SK-N-SH (cell line): Measurements from ENCODE around the gene CD74. TPM values are rescaled to one million over a fixed set of nuclear protein-coding genes. Genes with fewer than 3 reads are reported as not detected.

Experiments used
- CTCF ChIA-PET: fragments of 300-600, 350-600 bp; formaldehyde crosslinking; extraction: SDS; loops from one replicate; lab custom pipeline; 2021; lab: Yijun Ruan, JAX
- POLR2A ChIA-PET: fragments of 350-600 bp; sonication (Branson Sonifier 250); formaldehyde crosslinking; extraction: SDS; loops from one replicate; lab custom pipeline; 2020; ENCODE audit warnings: antibody characterized with exemption, inconsistent platforms; lab: Yijun Ruan, JAX
- DNase-seq: peaks from one replicate; pipeline ENCODE4 v3.0.0; 2012
- H2AFZ ChIP-seq: fragments of 200-600 bp; sonication (generic); 2 replicates; pipeline ENCODE4 v1.8.1; 2016; ENCODE audit warnings: antibody characterized with exemption, mild to moderate bottlenecking, low read depth
- H3F3A ChIP-seq: fragments of 200-600 bp; sonication (generic); replicated peaks from 2 replicates; pipeline ENCODE3; 2016; ENCODE audit warnings: antibody characterized with exemption, mild to moderate bottlenecking; ENCODE audit not compliant: insufficient read depth
- H3K27ac ChIP-seq, 2 experiments: fragments of 200-500 bp in 1 of 2; fragments of 200-600 bp in 1 of 2; sonication (Bioruptor generic) in 1 of 2; sonication (generic), shearing (Covaris generic) in 1 of 2; 2 replicates each; pipeline versions ENCODE4 v1.5.1 to v1.6.1; 2014 to 2016; ENCODE audit warnings: low read depth in 2 of 2, inconsistent platforms in 1 of 2, low read length in 1 of 2, mild to moderate bottlenecking in 1 of 2, mixed read lengths in 1 of 2
- H3K27me3 ChIP-seq: fragments of 200-600 bp; sonication (generic), shearing (Covaris generic); 2 replicates; pipeline ENCODE4 v1.6.1; 2016; ENCODE audit warnings: mixed run types; ENCODE audit not compliant: insufficient read depth
- H3K36me3 ChIP-seq, 2 experiments: fragments of 200-500 bp in 1 of 2; fragments of 200-600 bp in 1 of 2; sonication (Bioruptor generic) in 1 of 2; sonication (generic) in 1 of 2; replicated peaks in 1 of 2; 2 replicates each; pipeline versions ENCODE3 to v1.5.1; 2014 to 2016; ENCODE audit warnings: low read length in 1 of 2, mild to moderate bottlenecking in 1 of 2; ENCODE audit not compliant: insufficient read depth in 2 of 2, control insufficient read depth in 1 of 2
- H3K4me1 ChIP-seq, 2 experiments: fragments of 200-500 bp in 1 of 2; fragments of 200-600 bp in 1 of 2; sonication (Bioruptor generic) in 1 of 2; sonication (generic), shearing (Covaris generic) in 1 of 2; 2 replicates each; pipeline versions ENCODE4 v1.5.1 to v1.6.1; 2014 to 2016; ENCODE audit warnings: low read depth in 1 of 2, low read length in 1 of 2, mixed run types in 1 of 2; ENCODE audit not compliant: insufficient read depth in 2 of 2, control insufficient read depth in 1 of 2
- H3K4me2 ChIP-seq: fragments of 200-600 bp; sonication (generic), shearing (Covaris generic); 2 replicates; pipeline ENCODE4 v1.6.1; 2017; ENCODE audit warnings: mixed run types
- H3K4me3 ChIP-seq, 2 experiments: fragments of 200-500 bp in 1 of 2; fragments of 200-600 bp in 1 of 2; sonication (Bioruptor generic) in 1 of 2; sonication (generic), shearing (Covaris generic) in 1 of 2; 2 replicates each; pipeline versions ENCODE4 v1.5.1 to v1.8.1; 2014 to 2016; ENCODE audit warnings: low read depth in 2 of 2, inconsistent platforms in 1 of 2, low read length in 1 of 2, mild to moderate bottlenecking in 1 of 2, mixed read lengths in 1 of 2, moderate library complexity in 1 of 2
- H3K79me2 ChIP-seq: fragments of 200-600 bp; sonication (generic); 2 replicates; pipeline ENCODE4 v1.8.1; 2017; ENCODE audit warnings: mild to moderate bottlenecking; ENCODE audit not compliant: insufficient read depth
- H3K9ac ChIP-seq: fragments of 200-600 bp; sonication (generic); 2 replicates; pipeline ENCODE4 v1.6.1; 2017; ENCODE audit warnings: mixed run types
- H3K9me2 ChIP-seq: fragments of 200-600 bp; sonication (generic); 2 replicates; pipeline ENCODE4 v1.6.1; 2017; ENCODE audit warnings: mixed run types
- H3K9me3 ChIP-seq: fragments of 200-600 bp; sonication (generic); 2 replicates; pipeline ENCODE4 v1.6.1; 2017; ENCODE audit warnings: mixed run types, mild to moderate bottlenecking, moderate library complexity
- H4K20me1 ChIP-seq: fragments of 200-600 bp; sonication (generic); 2 replicates; pipeline ENCODE4 v1.6.1; 2017; ENCODE audit warnings: mild to moderate bottlenecking, mixed run types; ENCODE audit not compliant: insufficient read depth
- ELF1 ChIP-seq: IDR thresholded peaks from 2 replicates; pipeline ENCODE4 v1.4.0; 2012
- EP300 ChIP-seq, 2 experiments: IDR thresholded peaks; 2 replicates each; pipeline versions ENCODE4 v1.4.0 to v1.6.1; 2012; ENCODE audit warnings: borderline replicate concordance in 1 of 2, low read depth in 1 of 2, low read length in 1 of 2
- EZH2phosphoT487 ChIP-seq: fragments of 200-600 bp; sonication (generic); IDR thresholded peaks from 2 replicates; pipeline ENCODE4 v1.6.1; 2017; ENCODE audit warnings: low read depth, mixed run types, mild to moderate bottlenecking, antibody characterized with exemption, moderate library complexity, borderline replicate concordance
- FOXJ3 ChIP-seq: sonication (generic); formaldehyde crosslinking; IDR thresholded peaks from 2 replicates; pipeline ENCODE4 v1.5.1; 2020; ENCODE audit warnings: mild to moderate bottlenecking, missing genetic modification reagents
- GATA2 ChIP-seq: sonication (generic); formaldehyde crosslinking; IDR thresholded peaks from 2 replicates; pipeline ENCODE4 v1.5.0; 2020; ENCODE audit warnings: mild to moderate bottlenecking, missing genetic modification reagents
- MEF2A ChIP-seq: IDR thresholded peaks from 2 replicates; pipeline ENCODE4 v1.4.0; 2012; ENCODE audit warnings: low read depth, borderline replicate concordance
- MXI1 ChIP-seq: IDR thresholded peaks from 2 replicates; pipeline ENCODE4 v1.6.1; 2012; ENCODE audit warnings: mild to moderate bottlenecking, low read depth, low read length, improper control_type of control experiment
- NFIC ChIP-seq: IDR thresholded peaks from 2 replicates; pipeline ENCODE4 v1.4.0; 2012; ENCODE audit warnings: borderline replicate concordance
- NRF1 ChIP-seq: IDR thresholded peaks from 2 replicates; pipeline ENCODE4 v1.6.1; 2012; ENCODE audit warnings: low read depth, mild to moderate bottlenecking, low read length
- PBX3 ChIP-seq: IDR thresholded peaks from 2 replicates; pipeline ENCODE4; 2012
- RCOR1 ChIP-seq: fragments of 150-350 bp; IDR thresholded peaks from 2 replicates; pipeline ENCODE4 v1.6.1; 2017; ENCODE audit warnings: antibody characterized with exemption, low read length
- REST ChIP-seq: IDR thresholded peaks from 2 replicates; pipeline ENCODE4 v1.6.1; 2012; ENCODE audit warnings: mild to moderate bottlenecking, low read depth, low read length, moderate library complexity
- RFX5 ChIP-seq: IDR thresholded peaks from 2 replicates; pipeline ENCODE4 v1.6.1; 2012; ENCODE audit warnings: mild to moderate bottlenecking, improper control_type of control experiment, low read length
- SMC3 ChIP-seq: IDR thresholded peaks from 2 replicates; pipeline ENCODE4 v1.6.1; 2012; ENCODE audit warnings: low read depth, low read length, improper control_type of control experiment
- TCF12 ChIP-seq: IDR thresholded peaks from 2 replicates; pipeline ENCODE4 v1.4.0; 2012
- YY1 ChIP-seq: IDR thresholded peaks from 2 replicates; pipeline ENCODE4 v1.4.0; 2012; ENCODE audit warnings: low read depth, mild to moderate bottlenecking
- WGBS: methylation state at CpG from one replicate; pipeline ENCODE4 v1.1.6; 2017; ENCODE audit warnings: low lambda C conversion rate; 5-methylcytosine and 5-hydroxymethylcytosine counted together
- polyA plus RNA-seq, 3 experiments: library from polyadenylated mRNA; depleted of rRNA; stranded (reverse); fragments of >200 nt; gene quantifications; 2 replicates each; pipeline ENCODE4 v1.2.3, GENCODE V29; 2012

Gene CD74
- polyA plus RNA-seq, 1 of the 3 experiments (the other 2 are of a cell fraction), result 0.26 TPM

GRCh38 chr5:150457562-150458240 lies 45.0 kb upstream of the CD74 start (continued):
- TF ChIP-seq GATA2 (CRISPR knock-in tag), result no peak

- H4K20me1 ChIP-seq, result no peaks in the 10 kb centered on the region
- TF ChIP-seq TCF12, result no peak
- no peak for TF ChIP-seq ELF1
- TF ChIP-seq SMC3, result no peak
- no peak for TF ChIP-seq EP300 (IDR thresholded peaks at IDR 0.05; ENCODE audit: borderline replicate concordance in 1 of 2, low read depth in 1 of 2, low read length in 1 of 2)
- no peak for TF ChIP-seq REST
- TF ChIP-seq MXI1, result no peak
- no peak for TF ChIP-seq NRF1
- TF ChIP-seq GATA2 (CRISPR knock-in tag), result no peak
- no peak for TF ChIP-seq RCOR1
- no peak for TF ChIP-seq PBX3
- TF ChIP-seq YY1, result no peak
- no peak for TF ChIP-seq RFX5
- TF ChIP-seq NFIC, result no peak
- no peak for TF ChIP-seq EZH2phosphoT487
- TF ChIP-seq FOXJ3 (CRISPR knock-in tag), result no peak
- TF ChIP-seq MEF2A, result no peak
- no peak for DNase-seq
- WGBS, result 88% methylated on average over 6 of the region's 6 CpGs
- ChIA-PET POLR2A (no interaction called here), CTCF (interaction anchor here (0.7 to 8.1 kb wide), 7 partner anchors 67 to 390 kb away, joined by 3 to 83 read pairs (median 12); partner anchors contain the start of genes IRGM and SMIM3)
- H2AFZ ChIP-seq, result no peak overlapping the region
- H3K9me2 ChIP-seq, result no peaks in the 10 kb centered on the region
- no peaks in the 10 kb centered on the region for H3K36me3 ChIP-seq
- H3F3A ChIP-seq, result no peaks in the 10 kb centered on the region
- H3K4me3 ChIP-seq, result no peak overlapping the region
- H3K27ac ChIP-seq, result no peak overlapping the region
- no peak overlapping the region for H3K9ac ChIP-seq
- peaks cover 0 to 8% of the 10 kb centered on the region in 2 experiments; a peak in 2 of 4 replicates for H3K4me1 ChIP-seq
- H3K79me2 ChIP-seq, result no peaks in the 10 kb centered on the region
- no peaks in the 10 kb centered on the region for H3K9me3 ChIP-seq
- H3K27me3 ChIP-seq, result no peaks in the 10 kb centered on the region
- H3K4me2 ChIP-seq, result no peak overlapping the region
These were observed 44.4 kb upstream of the CD74 start for GRCh38 chr5:150457121-150457520.
